ENCODE measurements around the gene PTGFRN. TPM values are rescaled to one million over a fixed set of nuclear protein-coding genes. Genes with fewer than 3 reads are reported as not detected.

The PTGFRN gene
- total RNA-seq, 2 donors from 2014 or later: 41.6 to 43.2 TPM

DNA sequence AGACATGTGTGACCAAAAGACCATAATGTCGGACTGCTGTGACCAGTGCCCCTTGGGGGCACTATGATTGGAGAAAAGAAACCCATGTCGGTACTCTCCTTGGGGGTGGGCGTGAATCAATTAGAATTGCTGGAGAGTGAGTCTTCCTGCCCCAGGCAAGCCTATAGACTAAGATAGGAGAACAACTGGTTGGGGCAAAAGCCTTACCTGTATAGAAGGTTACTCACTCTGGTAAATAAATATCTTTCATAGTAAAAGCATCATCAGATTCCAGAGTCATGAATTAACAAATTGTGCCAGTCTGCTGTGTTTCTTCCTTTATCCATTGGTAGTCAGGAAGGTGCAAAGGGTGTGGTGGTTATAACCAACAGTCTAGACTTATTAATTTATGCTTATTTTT lies 2.9 kb upstream of the PTGFRN start:
- TF ChIP-seq, protein P1, sequence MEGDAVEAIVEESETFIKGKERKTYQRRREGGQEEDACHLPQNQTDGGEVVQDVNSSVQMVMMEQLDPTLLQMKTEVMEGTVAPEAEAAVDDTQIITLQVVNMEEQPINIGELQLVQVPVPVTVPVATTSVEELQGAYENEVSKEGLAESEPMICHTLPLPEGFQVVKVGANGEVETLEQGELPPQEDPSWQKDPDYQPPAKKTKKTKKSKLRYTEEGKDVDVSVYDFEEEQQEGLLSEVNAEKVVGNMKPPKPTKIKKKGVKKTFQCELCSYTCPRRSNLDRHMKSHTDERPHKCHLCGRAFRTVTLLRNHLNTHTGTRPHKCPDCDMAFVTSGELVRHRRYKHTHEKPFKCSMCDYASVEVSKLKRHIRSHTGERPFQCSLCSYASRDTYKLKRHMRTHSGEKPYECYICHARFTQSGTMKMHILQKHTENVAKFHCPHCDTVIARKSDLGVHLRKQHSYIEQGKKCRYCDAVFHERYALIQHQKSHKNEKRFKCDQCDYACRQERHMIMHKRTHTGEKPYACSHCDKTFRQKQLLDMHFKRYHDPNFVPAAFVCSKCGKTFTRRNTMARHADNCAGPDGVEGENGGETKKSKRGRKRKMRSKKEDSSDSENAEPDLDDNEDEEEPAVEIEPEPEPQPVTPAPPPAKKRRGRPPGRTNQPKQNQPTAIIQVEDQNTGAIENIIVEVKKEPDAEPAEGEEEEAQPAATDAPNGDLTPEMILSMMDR (conservative IDR thresholded peaks at IDR 0.05): no peak
- DNase-seq: no peak
- Histone ChIP-seq H3K36me3 (ENCODE audit: control insufficient read depth, insufficient read depth, low read length) (no peaks in the 10 kb centered on the region), H3K4me1 (ENCODE audit: control insufficient read depth, insufficient read depth, low read length) (peaks cover 13% of the 10 kb centered on the region), H3K4me3 (ENCODE audit: low read length) (no peak overlapping the region), H3K9ac (ENCODE audit: extremely low read depth, low read length, poor library complexity, severe bottlenecking) (no peak overlapping the region), H3K9me3 (ENCODE audit: control insufficient read depth, low read length) (no peaks in the 10 kb centered on the region), H3K27ac (ENCODE audit: low read depth, low read length) (no peak overlapping the region), H3K27me3 (ENCODE audit: control insufficient read depth, insufficient read depth, low read length, poor library complexity, severe bottlenecking) (no peaks in the 10 kb centered on the region)
- no peak overlapping the region for H3K4me3 Mint-ChIP-seq
- 91 to 94% methylated on average over 3 of the region's 3 CpGs for WGBS, 2 experiments (ENCODE audit: insufficient coverage in 1 of 2, insufficient read length in 1 of 2)
- H3K36me3 Mint-ChIP-seq (ENCODE audit: low read depth): no peaks in the 10 kb centered on the region
- peaks cover 19% of the 10 kb centered on the region for H3K4me1 Mint-ChIP-seq
- H3K27ac Mint-ChIP-seq: no peak overlapping the region
- no peaks in the 10 kb centered on the region for H3K27me3 Mint-ChIP-seq (ENCODE audit: insufficient read depth)
- H3K9me3 Mint-ChIP-seq: no peaks in the 10 kb centered on the region

DNA sequence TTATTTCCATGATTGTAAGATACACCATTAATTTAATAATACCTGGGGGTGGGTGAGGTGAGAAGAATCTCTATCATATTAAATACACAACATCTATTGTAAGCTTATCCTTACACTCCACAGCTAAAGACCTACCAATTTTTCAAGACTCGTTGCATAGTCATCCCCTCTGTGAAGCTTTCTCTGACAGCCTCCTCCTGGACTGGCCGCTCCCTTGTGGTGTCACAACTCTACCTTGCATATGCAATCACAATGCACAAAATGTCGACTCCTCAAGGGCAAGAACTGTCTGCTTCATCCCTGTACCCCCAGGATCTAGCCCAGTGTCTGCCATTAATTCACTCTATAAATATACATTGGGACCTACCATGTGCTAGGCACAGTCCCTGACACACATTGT lies 2.4 kb upstream of the PTGFRN start:
- peaks cover 13% of the 10 kb centered on the region for H3K4me1 ChIP-seq (ENCODE audit: control insufficient read depth, insufficient read depth, low read length)
- no peaks in the 10 kb centered on the region for H3K27me3 Mint-ChIP-seq (ENCODE audit: insufficient read depth)
- peak; percentile 25 for DNase-seq
- TF ChIP-seq, protein P1 (conservative IDR thresholded peaks at IDR 0.05): no peak
- no peaks in the 10 kb centered on the region for H3K9me3 Mint-ChIP-seq
- no peak overlapping the region for H3K27ac ChIP-seq (ENCODE audit: low read depth, low read length)
- H3K36me3 ChIP-seq (ENCODE audit: control insufficient read depth, insufficient read depth, low read length): no peaks in the 10 kb centered on the region
- 94 to 95% methylated on average over 3 of the region's 3 CpGs for WGBS, 2 experiments (ENCODE audit: insufficient coverage in 1 of 2, insufficient read length in 1 of 2)
- H3K9me3 ChIP-seq (ENCODE audit: control insufficient read depth, low read length): no peaks in the 10 kb centered on the region
- H3K27me3 ChIP-seq (ENCODE audit: control insufficient read depth, insufficient read depth, low read length, poor library complexity, severe bottlenecking): no peaks in the 10 kb centered on the region
- H3K4me3 ChIP-seq (ENCODE audit: low read length): no peak overlapping the region
- H3K27ac Mint-ChIP-seq: no peak overlapping the region
- H3K4me1 Mint-ChIP-seq: peaks cover 14% of the 10 kb centered on the region
- no peak overlapping the region for H3K4me3 Mint-ChIP-seq
- H3K36me3 Mint-ChIP-seq (ENCODE audit: low read depth): no peaks in the 10 kb centered on the region
- no peak overlapping the region for H3K9ac ChIP-seq (ENCODE audit: extremely low read depth, low read length, poor library complexity, severe bottlenecking)

DNA sequence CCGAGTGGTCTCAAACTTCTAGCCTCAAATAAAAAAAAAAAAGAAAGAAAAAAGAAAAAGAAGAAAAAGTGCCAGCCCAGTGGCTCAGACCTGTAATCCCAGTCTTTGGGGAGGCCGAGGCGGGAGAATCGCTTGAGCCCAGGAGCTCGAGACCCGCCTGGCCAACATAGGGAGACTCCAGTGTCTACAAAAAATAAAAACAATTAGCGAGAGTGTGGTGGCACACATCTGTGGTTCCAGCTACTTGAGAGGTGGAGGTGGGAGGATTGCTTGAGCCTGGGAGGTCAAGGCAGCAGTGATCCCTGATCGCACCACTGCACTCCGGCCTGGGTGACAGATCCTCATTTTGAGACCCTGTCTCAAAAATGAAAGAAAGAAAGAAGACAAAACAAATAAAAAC lies 1.4 kb upstream of the PTGFRN start:
- Histone ChIP-seq H3K9ac (ENCODE audit: extremely low read depth, low read length, poor library complexity, severe bottlenecking) (no peak overlapping the region), H3K27ac (ENCODE audit: low read depth, low read length) (no peak overlapping the region), H3K9me3 (ENCODE audit: control insufficient read depth, low read length) (no peaks in the 10 kb centered on the region), H3K27me3 (ENCODE audit: control insufficient read depth, insufficient read depth, low read length, poor library complexity, severe bottlenecking) (no peaks in the 10 kb centered on the region), H3K36me3 (ENCODE audit: control insufficient read depth, insufficient read depth, low read length) (peaks cover 5% of the 10 kb centered on the region), H3K4me3 (ENCODE audit: low read length) (no peak overlapping the region), H3K4me1 (ENCODE audit: control insufficient read depth, insufficient read depth, low read length) (peaks cover 13% of the 10 kb centered on the region)
- no peak for DNase-seq
- no peak overlapping the region for H3K4me3 Mint-ChIP-seq
- no peak overlapping the region for H3K27ac Mint-ChIP-seq
- WGBS, 2 experiments (ENCODE audit: insufficient coverage in 1 of 2, insufficient read length in 1 of 2): 91 to 95% methylated on average over 6 to 9 of the region's 9 CpGs
- no peaks in the 10 kb centered on the region for H3K36me3 Mint-ChIP-seq (ENCODE audit: low read depth)
- H3K9me3 Mint-ChIP-seq: no peaks in the 10 kb centered on the region
- no peaks in the 10 kb centered on the region for H3K27me3 Mint-ChIP-seq (ENCODE audit: insufficient read depth)
- peaks cover 8% of the 10 kb centered on the region for H3K4me1 Mint-ChIP-seq
- TF ChIP-seq, protein P1 (conservative IDR thresholded peaks at IDR 0.05): no peak
